GM03348 (cell line): Measurements from ENCODE around the gene EPHB2.

Experiments used
- DNase-seq: peaks from one replicate; pipeline ENCODE4 v3.0.0; 2012; ENCODE audit warnings: low spot score

EPHB2 gene

GRCh38 chr1:22952694-22953056 lies 242.0 kb downstream of the EPHB2 start:
- DNase-seq: no peak

DNA sequence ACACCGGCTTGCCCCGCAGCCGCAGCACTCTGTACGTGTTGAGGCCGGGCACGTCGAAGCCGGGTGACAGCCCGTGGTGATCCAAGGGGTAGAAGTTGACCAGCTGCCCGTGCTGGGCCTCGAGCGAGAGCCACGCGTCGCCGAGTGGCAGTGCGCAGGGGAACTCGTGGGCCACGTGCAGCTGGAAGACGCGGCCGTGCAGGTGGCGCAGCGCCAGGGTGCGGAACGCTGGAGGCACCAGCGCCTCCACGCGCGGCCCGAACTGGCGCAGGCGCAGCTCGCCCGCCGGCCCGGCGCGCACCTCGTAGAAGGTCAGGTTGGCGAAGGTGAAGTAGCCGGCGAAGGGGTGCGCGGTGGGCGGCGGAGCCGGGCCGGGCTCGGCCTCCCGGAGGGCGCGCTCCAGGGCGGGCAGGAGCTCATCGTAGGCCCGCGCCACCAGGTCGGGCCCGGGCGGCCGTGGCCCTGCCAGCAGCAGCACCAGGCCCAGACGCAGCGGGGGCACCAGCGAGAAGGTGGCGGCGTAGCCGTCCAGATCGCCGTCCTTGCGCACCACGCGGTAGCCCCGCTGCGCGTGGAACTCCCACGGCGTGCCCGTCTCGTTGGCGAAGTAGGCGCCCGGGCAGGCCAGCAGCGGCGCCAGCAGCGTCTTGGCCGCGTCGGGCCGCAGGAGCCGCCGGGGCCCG lies 242.6 kb downstream of the EPHB2 start:
- no peak for DNase-seq

GRCh38 chr1:22953740-22954141 lies 243.1 kb downstream of the EPHB2 start:
- no peak for DNase-seq

DNA sequence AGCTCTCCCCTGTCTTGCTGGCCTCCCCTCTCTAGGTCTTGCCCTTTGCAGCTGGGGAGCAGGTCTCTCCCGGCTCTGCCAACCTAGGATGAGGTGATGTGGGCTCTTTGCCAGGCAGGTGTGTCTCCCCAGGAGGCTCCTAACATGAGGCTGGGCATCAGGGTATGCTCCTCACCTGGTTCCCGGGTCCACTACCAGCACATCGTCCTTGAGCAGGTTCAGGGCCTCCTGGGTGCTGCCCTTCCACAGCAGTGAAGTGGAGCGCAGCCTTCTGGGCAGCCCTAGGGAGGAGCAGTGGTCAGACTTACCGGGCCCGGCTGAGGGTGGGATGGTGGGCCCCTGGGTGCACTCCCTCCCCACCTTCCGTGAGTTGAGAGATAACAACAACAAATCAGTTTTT lies 244.5 kb downstream of the EPHB2 start:
- no peak for DNase-seq

DNA sequence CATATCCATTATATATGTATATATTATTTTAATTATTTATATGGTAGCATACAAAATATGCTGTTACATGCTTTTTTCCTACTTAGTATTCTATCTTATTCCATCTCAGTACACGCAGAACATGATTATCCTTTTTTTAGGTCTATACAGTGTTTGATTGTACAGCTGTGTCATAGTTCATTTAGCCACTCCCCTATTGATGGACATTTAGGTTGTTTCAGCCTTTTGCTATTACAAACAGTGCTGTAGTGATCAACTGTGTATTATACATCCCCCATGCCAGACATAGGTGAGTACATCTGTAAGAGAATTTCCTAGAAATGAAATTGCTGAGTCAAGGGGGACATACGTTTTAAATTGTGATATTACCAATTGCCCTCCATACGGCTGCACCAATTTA lies 246.4 kb downstream of the EPHB2 start:
- no peak for DNase-seq

DNA sequence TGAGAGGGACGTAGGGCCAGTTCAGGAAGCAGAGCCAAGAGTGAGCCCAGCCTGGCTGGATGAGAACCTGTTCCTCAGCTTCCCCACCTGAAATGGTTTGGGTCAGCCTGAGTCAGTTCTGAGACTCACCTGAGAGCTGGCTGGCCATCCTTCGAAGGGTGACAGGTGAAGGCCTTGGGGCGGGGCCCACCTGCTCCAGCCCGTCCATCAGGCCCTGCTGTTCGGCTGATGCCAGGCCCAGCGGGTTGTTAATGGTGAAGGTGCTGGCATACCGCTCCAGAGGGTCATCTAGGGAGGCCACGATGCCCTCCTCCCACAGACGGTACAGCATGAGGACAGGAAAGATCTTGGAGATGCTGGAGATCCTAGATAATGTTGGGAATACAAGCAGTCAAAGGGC lies 247.9 kb downstream of the EPHB2 start:
- no peak for DNase-seq

DNA sequence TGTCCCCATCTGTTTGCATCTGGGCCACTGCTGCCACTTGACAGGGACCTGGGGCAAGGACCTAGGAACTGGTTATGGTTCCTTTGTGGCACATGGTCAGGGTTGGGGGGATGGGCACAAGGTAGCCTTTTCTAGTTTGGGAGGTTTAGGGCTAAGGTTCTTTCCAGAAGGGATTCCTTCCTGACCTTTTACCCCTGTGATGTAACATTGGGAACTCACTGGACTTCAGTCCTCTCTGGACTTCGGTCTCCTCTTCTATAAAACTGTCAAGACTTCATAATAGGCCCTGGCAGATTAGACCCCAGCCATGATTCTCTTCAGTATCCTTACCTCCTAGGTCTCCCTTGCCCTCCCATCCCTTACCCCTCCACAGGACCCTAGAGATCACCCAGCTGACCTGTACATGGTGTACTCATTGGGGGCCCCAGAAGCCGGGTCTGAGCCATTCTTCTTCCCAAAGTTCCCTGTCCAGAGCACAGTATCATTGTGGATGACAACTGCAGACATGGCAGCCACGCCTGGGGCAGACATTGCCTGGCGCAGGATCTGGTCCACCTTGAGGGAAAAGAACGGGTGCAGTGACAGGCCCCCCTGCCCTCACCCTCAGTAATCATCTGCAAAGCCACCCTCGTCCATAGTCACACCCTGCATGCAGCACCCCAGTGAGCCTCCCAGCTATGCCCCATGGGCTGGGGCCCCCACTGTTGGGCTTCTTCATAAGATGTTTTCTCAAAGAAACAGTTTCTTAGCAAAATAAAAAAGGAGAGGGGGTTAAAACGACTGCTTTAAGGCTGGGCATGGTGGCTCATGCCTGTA lies 249.1 kb downstream of the EPHB2 start:
- DNase-seq: no peak

GRCh38 chr1:22962558-22962957 lies 251.9 kb downstream of the EPHB2 start:
- DNase-seq: no peak

- DNase-seq: no peak
Observed at GRCh38 chr1:22963044-22963677, 252.5 kb downstream of the EPHB2 start.

- DNase-seq: no peak
Observed at GRCh38 chr1:22966309-22966708, 255.7 kb downstream of the EPHB2 start.

DNA sequence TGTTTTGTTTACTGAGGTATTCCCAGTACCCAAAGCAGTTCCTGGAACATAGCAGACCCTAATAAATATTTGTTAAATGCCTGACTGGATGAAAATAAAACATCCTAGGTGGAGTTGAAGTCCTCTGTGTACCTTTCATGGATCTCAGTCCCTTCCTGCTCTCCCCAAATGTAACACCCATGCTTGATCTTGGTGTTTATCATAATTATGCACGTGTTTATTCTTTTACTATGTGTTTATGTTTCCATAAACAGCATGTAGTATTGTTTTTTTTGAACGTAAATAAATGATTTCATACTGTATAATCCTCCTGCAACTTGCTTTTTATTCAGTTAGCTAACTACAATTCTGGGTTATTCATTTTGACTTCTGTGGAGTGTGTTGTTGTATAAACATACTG lies 257.2 kb downstream of the EPHB2 start:
- DNase-seq: no peak

DNA sequence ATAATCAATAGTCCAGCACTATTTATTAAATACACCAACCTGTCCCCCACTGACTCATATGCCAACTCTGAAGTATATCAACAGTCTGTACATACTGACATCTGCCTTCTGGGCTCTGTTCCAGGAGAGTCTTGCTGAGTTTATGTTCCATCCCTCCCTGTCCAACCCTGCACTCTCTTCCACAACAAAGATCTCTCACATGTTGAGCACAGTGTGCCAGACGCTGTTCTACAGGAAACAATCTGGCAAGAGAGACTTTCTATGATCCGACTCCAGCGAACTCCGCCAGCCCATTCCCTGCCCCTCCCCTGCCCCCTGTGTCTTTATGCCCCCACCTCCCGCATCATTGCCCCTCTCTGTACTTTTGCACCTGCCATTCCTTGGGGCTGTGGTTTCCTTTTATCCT lies 258.7 kb downstream of the EPHB2 start:
- no peak for DNase-seq

DNA sequence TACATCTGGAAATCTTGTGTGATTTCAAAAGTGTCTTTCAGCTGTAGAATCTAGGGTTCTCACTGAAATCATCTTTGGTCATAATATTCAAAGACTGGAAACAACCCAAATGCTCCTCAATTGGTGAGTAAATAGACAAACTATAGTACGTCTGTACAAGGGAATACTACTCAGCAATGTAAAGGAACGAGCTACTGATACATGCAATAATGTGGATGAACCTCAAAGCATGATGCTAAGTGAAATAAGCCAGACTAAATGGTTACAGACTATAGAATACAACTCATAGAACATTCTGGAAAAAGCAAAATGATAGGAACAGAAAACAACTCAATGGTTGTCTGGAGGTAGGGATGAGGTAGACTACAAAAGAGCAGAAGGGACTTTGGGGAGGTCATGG lies 259.5 kb downstream of the EPHB2 start:
- no peak for DNase-seq
